Activated CD8-positive, alpha-beta memory T cell treated with anti-CD3 and anti-CD28 coated beads for 48 hours (primary cell): ENCODE measurements around the gene SH3PXD2A.
"Not testable (repeated sequence)": the region's sequence is repeated elsewhere in the genome, so short reads cannot be mapped to it uniquely, and the experiment has no call there.

Experiments used
- DNase-seq, 3 experiments: peaks; one replicate each; pipeline ENCODE4 v3.0.0-alpha.2; 2020; ENCODE audit warnings: low read depth in 2 of 3, low spot score in 2 of 3

Gene SH3PXD2A

GRCh38 chr10:103769176-103769575, 86.2 kb downstream of the SH3PXD2A start:
- no peak for DNase-seq

- no peak for DNase-seq
Observed at GRCh38 chr10:103768345-103768744, 87.0 kb downstream of the SH3PXD2A start.

GRCh38 chr10:103767756-103768155, 87.6 kb downstream of the SH3PXD2A start:
- DNase-seq = no peak

- DNase-seq = no peak
Observed at GRCh38 chr10:103766751-103767505, 88.4 kb downstream of the SH3PXD2A start.

GRCh38 chr10:103765981-103766380, 89.4 kb downstream of the SH3PXD2A start:
- DNase-seq = peak in 1 of 3 experiments; percentile 33

- no peak for DNase-seq
Observed at GRCh38 chr10:103765168-103765567, 90.2 kb downstream of the SH3PXD2A start.

- DNase-seq = no peak
Observed at GRCh38 chr10:103764296-103765088, 90.9 kb downstream of the SH3PXD2A start.

GRCh38 chr10:103763374-103764202, 91.8 kb downstream of the SH3PXD2A start:
- no peak for DNase-seq

- no peak for DNase-seq
Observed at GRCh38 chr10:103762916-103763315, 92.5 kb downstream of the SH3PXD2A start.

- DNase-seq = no peak
Observed at GRCh38 chr10:103762162-103762561, 93.2 kb downstream of the SH3PXD2A start.

- no peak for DNase-seq
Observed at GRCh38 chr10:103761075-103761920, 94.1 kb downstream of the SH3PXD2A start.

- not testable (repeated sequence) for DNase-seq
Observed at GRCh38 chr10:103760233-103760632, 95.1 kb downstream of the SH3PXD2A start.

GRCh38 chr10:103759100-103759781, 96.1 kb downstream of the SH3PXD2A start:
- no peak for DNase-seq

GRCh38 chr10:103758294-103758681, 97.1 kb downstream of the SH3PXD2A start:
- DNase-seq = no peak

- peak in 1 of 3 experiments; percentile 49 for DNase-seq
Observed at GRCh38 chr10:103757531-103758293, 97.7 kb downstream of the SH3PXD2A start.

- DNase-seq = no peak
Observed at GRCh38 chr10:103756277-103756869, 99.0 kb downstream of the SH3PXD2A start.

GRCh38 chr10:103752680-103753248, 102.6 kb downstream of the SH3PXD2A start:
- no peak for DNase-seq

- DNase-seq = no peak
Observed at GRCh38 chr10:103751667-103752290, 103.6 kb downstream of the SH3PXD2A start.
